DOHH2 (cell line): ENCODE measurements around the gene ZFPM1.

Experiments used
- EZH2phosphoT487 ChIP-seq: fragments of 200-600 bp; sonication (generic); IDR thresholded peaks from 2 replicates; pipeline ENCODE4 v1.6.1; 2017; ENCODE audit warnings: borderline replicate concordance, mild to moderate bottlenecking, antibody characterized with exemption, low read length, moderate library complexity, mixed read lengths
- TF ChIP-seq, protein P1 (sequence below): fragments of 200-600 bp; sonication (generic); IDR thresholded peaks from one replicate; pipeline ENCODE4 v1.5.1; 2014; ENCODE audit warnings: antibody characterized with exemption, mild to moderate bottlenecking, low read depth, low read length; ENCODE audit not compliant: poor library complexity, severe bottlenecking

DNA sequence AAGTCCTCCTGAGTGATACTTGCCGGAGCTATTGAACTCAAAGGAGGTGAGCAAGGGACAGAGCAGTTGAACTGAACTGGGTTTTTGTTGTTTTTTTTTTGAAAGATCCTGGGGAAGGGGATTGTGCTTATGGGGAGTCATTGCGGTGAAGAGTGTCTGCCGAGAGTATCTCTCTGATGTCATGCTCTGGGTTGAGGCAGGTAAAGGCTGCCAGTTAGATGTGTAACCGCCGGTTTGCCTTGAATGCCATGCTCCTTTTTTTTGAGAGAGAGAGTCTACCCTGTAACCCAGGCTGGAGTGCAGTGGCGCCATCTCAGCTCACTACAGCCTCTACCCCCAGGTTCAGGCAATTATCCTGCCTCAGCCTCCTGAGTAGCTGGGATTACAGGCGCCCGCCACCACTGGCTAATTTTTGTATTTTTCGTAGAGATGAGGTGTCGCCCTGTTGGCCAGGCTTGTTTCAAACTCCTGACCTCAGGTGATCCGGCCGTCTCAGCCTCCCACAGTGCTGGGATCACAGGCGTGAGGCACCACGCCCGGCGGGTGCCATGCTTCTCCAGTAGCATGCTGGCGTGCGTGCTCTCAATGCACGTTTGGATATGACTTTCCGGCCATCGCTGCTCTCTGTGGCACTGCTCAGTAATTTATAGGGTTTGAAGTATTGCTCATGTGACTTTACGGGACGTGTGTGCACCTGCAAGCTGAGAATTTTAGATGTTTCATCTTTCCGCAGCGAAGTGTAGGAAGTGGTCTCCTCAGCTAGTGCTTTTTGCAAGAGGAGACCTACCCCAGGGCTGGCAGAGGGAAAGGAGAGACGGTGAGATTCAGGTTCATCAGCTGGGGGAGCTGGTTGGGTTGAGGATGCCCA, 125.6 kb downstream of the ZFPM1 start:
- TF ChIP-seq, protein P1, sequence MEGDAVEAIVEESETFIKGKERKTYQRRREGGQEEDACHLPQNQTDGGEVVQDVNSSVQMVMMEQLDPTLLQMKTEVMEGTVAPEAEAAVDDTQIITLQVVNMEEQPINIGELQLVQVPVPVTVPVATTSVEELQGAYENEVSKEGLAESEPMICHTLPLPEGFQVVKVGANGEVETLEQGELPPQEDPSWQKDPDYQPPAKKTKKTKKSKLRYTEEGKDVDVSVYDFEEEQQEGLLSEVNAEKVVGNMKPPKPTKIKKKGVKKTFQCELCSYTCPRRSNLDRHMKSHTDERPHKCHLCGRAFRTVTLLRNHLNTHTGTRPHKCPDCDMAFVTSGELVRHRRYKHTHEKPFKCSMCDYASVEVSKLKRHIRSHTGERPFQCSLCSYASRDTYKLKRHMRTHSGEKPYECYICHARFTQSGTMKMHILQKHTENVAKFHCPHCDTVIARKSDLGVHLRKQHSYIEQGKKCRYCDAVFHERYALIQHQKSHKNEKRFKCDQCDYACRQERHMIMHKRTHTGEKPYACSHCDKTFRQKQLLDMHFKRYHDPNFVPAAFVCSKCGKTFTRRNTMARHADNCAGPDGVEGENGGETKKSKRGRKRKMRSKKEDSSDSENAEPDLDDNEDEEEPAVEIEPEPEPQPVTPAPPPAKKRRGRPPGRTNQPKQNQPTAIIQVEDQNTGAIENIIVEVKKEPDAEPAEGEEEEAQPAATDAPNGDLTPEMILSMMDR: no peak
- TF ChIP-seq EZH2phosphoT487: no peak
